ENCODE data around the gene SYNJ2.

The SYNJ2 gene

GRCh38 chr6:158095031-158095430 lies 113.4 kb downstream of the SYNJ2 start:
- no peaks in the 10 kb centered on the region for H3K9me3 ChIP-seq (ENCODE audit: control insufficient read depth in 2 of 2, low read length in 2 of 2)
- H3K36me3 ChIP-seq (ENCODE audit: control insufficient read depth in 2 of 2, insufficient read depth in 2 of 2, low read length in 2 of 2), result peaks cover 30 to 45% of the 10 kb centered on the region in 2 donors
- no peaks in the 10 kb centered on the region for H3K27me3 ChIP-seq (ENCODE audit: control insufficient read depth in 2 of 2, insufficient read depth in 2 of 2, low read length in 2 of 2)
- H3K4me1 ChIP-seq (ENCODE audit: control insufficient read depth in 2 of 2, insufficient read depth in 2 of 2, low read length in 2 of 2), result no peaks in the 10 kb centered on the region
- no peak overlapping the region for H3K27ac ChIP-seq (ENCODE audit: low read depth in 2 of 2, low read length in 2 of 2)
- no peak overlapping the region for H3K4me3 ChIP-seq (ENCODE audit: low read length in 2 of 2)
- H3K9ac ChIP-seq (ENCODE audit: low read depth in 1 of 2, low read length in 2 of 2), result no peak overlapping the region

GRCh38 chr6:158095671-158096070 lies 114.0 kb downstream of the SYNJ2 start:
- Histone ChIP-seq H3K36me3 (ENCODE audit: control insufficient read depth in 2 of 2, insufficient read depth in 2 of 2, low read length in 2 of 2) (peaks cover 30 to 39% of the 10 kb centered on the region in 2 donors), H3K4me3 (ENCODE audit: low read length in 2 of 2) (no peak overlapping the region), H3K9ac (ENCODE audit: low read depth in 1 of 2, low read length in 2 of 2) (no peak overlapping the region), H3K27ac (ENCODE audit: low read depth in 2 of 2, low read length in 2 of 2) (no peak overlapping the region), H3K27me3 (ENCODE audit: control insufficient read depth in 2 of 2, insufficient read depth in 2 of 2, low read length in 2 of 2) (no peaks in the 10 kb centered on the region), H3K9me3 (ENCODE audit: control insufficient read depth in 2 of 2, low read length in 2 of 2) (no peaks in the 10 kb centered on the region), H3K4me1 (ENCODE audit: control insufficient read depth in 2 of 2, insufficient read depth in 2 of 2, low read length in 2 of 2) (no peaks in the 10 kb centered on the region)

GRCh38 chr6:158103228-158103627 lies 121.6 kb downstream of the SYNJ2 start:
- H3K4me1 ChIP-seq (ENCODE audit: control insufficient read depth in 2 of 2, insufficient read depth in 2 of 2, low read length in 2 of 2), result no peaks in the 10 kb centered on the region
- H3K27me3 ChIP-seq (ENCODE audit: control insufficient read depth in 2 of 2, insufficient read depth in 2 of 2, low read length in 2 of 2), result no peaks in the 10 kb centered on the region
- H3K4me3 ChIP-seq (ENCODE audit: low read length in 2 of 2), result no peak overlapping the region
- H3K9ac ChIP-seq (ENCODE audit: low read depth in 1 of 2, low read length in 2 of 2), result no peak overlapping the region
- no peak overlapping the region for H3K27ac ChIP-seq (ENCODE audit: low read depth in 2 of 2, low read length in 2 of 2)
- no peaks in the 10 kb centered on the region for H3K36me3 ChIP-seq (ENCODE audit: control insufficient read depth in 2 of 2, insufficient read depth in 2 of 2, low read length in 2 of 2)
- H3K9me3 ChIP-seq (ENCODE audit: control insufficient read depth in 2 of 2, low read length in 2 of 2), result no peaks in the 10 kb centered on the region

GRCh38 chr6:158104696-158105095 lies 123.0 kb downstream of the SYNJ2 start:
- H3K4me3 ChIP-seq (ENCODE audit: low read length in 2 of 2), result no peak overlapping the region
- no peaks in the 10 kb centered on the region for H3K4me1 ChIP-seq (ENCODE audit: control insufficient read depth in 2 of 2, insufficient read depth in 2 of 2, low read length in 2 of 2)
- no peaks in the 10 kb centered on the region for H3K9me3 ChIP-seq (ENCODE audit: control insufficient read depth in 2 of 2, low read length in 2 of 2)
- H3K27ac ChIP-seq (ENCODE audit: low read depth in 2 of 2, low read length in 2 of 2), result no peak overlapping the region
- H3K36me3 ChIP-seq (ENCODE audit: control insufficient read depth in 2 of 2, insufficient read depth in 2 of 2, low read length in 2 of 2), result peaks cover 1 to 2% of the 10 kb centered on the region in 2 donors
- H3K9ac ChIP-seq (ENCODE audit: low read depth in 1 of 2, low read length in 2 of 2), result no peak overlapping the region
- H3K27me3 ChIP-seq (ENCODE audit: control insufficient read depth in 2 of 2, insufficient read depth in 2 of 2, low read length in 2 of 2), result no peaks in the 10 kb centered on the region

- no peak overlapping the region for H3K4me3 ChIP-seq (ENCODE audit: low read length in 2 of 2)
Measured at GRCh38 chr6:158109748-158110147, 128.1 kb downstream of the SYNJ2 start.

GRCh38 chr6:158110986-158111385 lies 129.3 kb downstream of the SYNJ2 start:
- Histone ChIP-seq H3K9me3 (ENCODE audit: control insufficient read depth in 2 of 2, low read length in 2 of 2) (no peaks in the 10 kb centered on the region), H3K36me3 (ENCODE audit: control insufficient read depth in 2 of 2, insufficient read depth in 2 of 2, low read length in 2 of 2) (peaks cover 14 to 20% of the 10 kb centered on the region in 2 donors), H3K4me3 (ENCODE audit: low read length in 2 of 2) (no peak overlapping the region), H3K4me1 (ENCODE audit: control insufficient read depth in 2 of 2, insufficient read depth in 2 of 2, low read length in 2 of 2) (no peaks in the 10 kb centered on the region), H3K9ac (ENCODE audit: low read depth in 1 of 2, low read length in 2 of 2) (no peak overlapping the region), H3K27ac (ENCODE audit: low read depth in 2 of 2, low read length in 2 of 2) (no peak overlapping the region), H3K27me3 (ENCODE audit: control insufficient read depth in 2 of 2, insufficient read depth in 2 of 2, low read length in 2 of 2) (no peaks in the 10 kb centered on the region)

More at GRCh38 chr6:158109748-158110147, 128.1 kb downstream of the SYNJ2 start:
- H3K27ac ChIP-seq (ENCODE audit: low read depth in 2 of 2, low read length in 2 of 2), result no peak overlapping the region
- H3K36me3 ChIP-seq (ENCODE audit: control insufficient read depth in 2 of 2, insufficient read depth in 2 of 2, low read length in 2 of 2), result peaks cover 11 to 14% of the 10 kb centered on the region in 2 donors
- H3K9me3 ChIP-seq (ENCODE audit: control insufficient read depth in 2 of 2, low read length in 2 of 2), result no peaks in the 10 kb centered on the region
- H3K4me1 ChIP-seq (ENCODE audit: control insufficient read depth in 2 of 2, insufficient read depth in 2 of 2, low read length in 2 of 2), result no peaks in the 10 kb centered on the region
- no peak overlapping the region for H3K9ac ChIP-seq (ENCODE audit: low read depth in 1 of 2, low read length in 2 of 2)
- H3K27me3 ChIP-seq (ENCODE audit: control insufficient read depth in 2 of 2, insufficient read depth in 2 of 2, low read length in 2 of 2), result no peaks in the 10 kb centered on the region

GRCh38 chr6:158111987-158112386 lies 130.3 kb downstream of the SYNJ2 start:
- Histone ChIP-seq H3K27ac (ENCODE audit: low read depth in 2 of 2, low read length in 2 of 2) (no peak overlapping the region), H3K9ac (ENCODE audit: low read depth in 1 of 2, low read length in 2 of 2) (no peak overlapping the region), H3K36me3 (ENCODE audit: control insufficient read depth in 2 of 2, insufficient read depth in 2 of 2, low read length in 2 of 2) (peaks cover 14 to 24% of the 10 kb centered on the region in 2 donors), H3K4me1 (ENCODE audit: control insufficient read depth in 2 of 2, insufficient read depth in 2 of 2, low read length in 2 of 2) (no peaks in the 10 kb centered on the region), H3K4me3 (ENCODE audit: low read length in 2 of 2) (no peak overlapping the region), H3K9me3 (ENCODE audit: control insufficient read depth in 2 of 2, low read length in 2 of 2) (no peaks in the 10 kb centered on the region), H3K27me3 (ENCODE audit: control insufficient read depth in 2 of 2, insufficient read depth in 2 of 2, low read length in 2 of 2) (no peaks in the 10 kb centered on the region)

GRCh38 chr6:158113802-158114201 lies 132.1 kb downstream of the SYNJ2 start:
- Histone ChIP-seq H3K4me1 (ENCODE audit: control insufficient read depth in 2 of 2, insufficient read depth in 2 of 2, low read length in 2 of 2) (no peaks in the 10 kb centered on the region), H3K36me3 (ENCODE audit: control insufficient read depth in 2 of 2, insufficient read depth in 2 of 2, low read length in 2 of 2) (peaks cover 14 to 34% of the 10 kb centered on the region in 2 donors), H3K9ac (ENCODE audit: low read depth in 1 of 2, low read length in 2 of 2) (no peak overlapping the region), H3K27ac (ENCODE audit: low read depth in 2 of 2, low read length in 2 of 2) (no peak overlapping the region), H3K27me3 (ENCODE audit: control insufficient read depth in 2 of 2, insufficient read depth in 2 of 2, low read length in 2 of 2) (no peaks in the 10 kb centered on the region), H3K4me3 (ENCODE audit: low read length in 2 of 2) (no peak overlapping the region), H3K9me3 (ENCODE audit: control insufficient read depth in 2 of 2, low read length in 2 of 2) (no peaks in the 10 kb centered on the region)

- Histone ChIP-seq H3K9me3 (ENCODE audit: control insufficient read depth in 2 of 2, low read length in 2 of 2) (no peaks in the 10 kb centered on the region), H3K4me3 (ENCODE audit: low read length in 2 of 2) (no peak overlapping the region), H3K9ac (ENCODE audit: low read depth in 1 of 2, low read length in 2 of 2) (no peak overlapping the region), H3K27me3 (ENCODE audit: control insufficient read depth in 2 of 2, insufficient read depth in 2 of 2, low read length in 2 of 2) (no peaks in the 10 kb centered on the region), H3K36me3 (ENCODE audit: control insufficient read depth in 2 of 2, insufficient read depth in 2 of 2, low read length in 2 of 2) (peaks cover 10 to 30% of the 10 kb centered on the region in 2 donors), H3K4me1 (ENCODE audit: control insufficient read depth in 2 of 2, insufficient read depth in 2 of 2, low read length in 2 of 2) (no peaks in the 10 kb centered on the region), H3K27ac (ENCODE audit: low read depth in 2 of 2, low read length in 2 of 2) (no peak overlapping the region)
Measured at GRCh38 chr6:158115102-158115501, 133.4 kb downstream of the SYNJ2 start.

- Histone ChIP-seq H3K36me3 (ENCODE audit: control insufficient read depth in 2 of 2, insufficient read depth in 2 of 2, low read length in 2 of 2) (peaks cover 10 to 30% of the 10 kb centered on the region in 2 donors), H3K4me3 (ENCODE audit: low read length in 2 of 2) (no peak overlapping the region), H3K9me3 (ENCODE audit: control insufficient read depth in 2 of 2, low read length in 2 of 2) (no peaks in the 10 kb centered on the region)
Measured at GRCh38 chr6:158115508-158115907, 133.8 kb downstream of the SYNJ2 start.

GRCh38 chr6:158118886-158119285 lies 137.2 kb downstream of the SYNJ2 start:
- Histone ChIP-seq H3K4me3 (ENCODE audit: low read length in 2 of 2) (no peak overlapping the region), H3K36me3 (ENCODE audit: control insufficient read depth in 2 of 2, insufficient read depth in 2 of 2, low read length in 2 of 2) (peaks cover 2 to 23% of the 10 kb centered on the region in 2 donors), H3K4me1 (ENCODE audit: control insufficient read depth in 2 of 2, insufficient read depth in 2 of 2, low read length in 2 of 2) (no peaks in the 10 kb centered on the region)

More at GRCh38 chr6:158115508-158115907, 133.8 kb downstream of the SYNJ2 start:
- Histone ChIP-seq H3K27ac (ENCODE audit: low read depth in 2 of 2, low read length in 2 of 2) (no peak overlapping the region), H3K4me1 (ENCODE audit: control insufficient read depth in 2 of 2, insufficient read depth in 2 of 2, low read length in 2 of 2) (no peaks in the 10 kb centered on the region), H3K27me3 (ENCODE audit: control insufficient read depth in 2 of 2, insufficient read depth in 2 of 2, low read length in 2 of 2) (no peaks in the 10 kb centered on the region), H3K9ac (ENCODE audit: low read depth in 1 of 2, low read length in 2 of 2) (no peak overlapping the region)

More at GRCh38 chr6:158118886-158119285, 137.2 kb downstream of the SYNJ2 start:
- Histone ChIP-seq H3K27me3 (ENCODE audit: control insufficient read depth in 2 of 2, insufficient read depth in 2 of 2, low read length in 2 of 2) (no peaks in the 10 kb centered on the region), H3K27ac (ENCODE audit: low read depth in 2 of 2, low read length in 2 of 2) (no peak overlapping the region), H3K9me3 (ENCODE audit: control insufficient read depth in 2 of 2, low read length in 2 of 2) (no peaks in the 10 kb centered on the region), H3K9ac (ENCODE audit: low read depth in 1 of 2, low read length in 2 of 2) (no peak overlapping the region)

Measured in mucosa of rectum (tissue), 2 donors.